Loucy (cell line): ENCODE measurements around the gene NRDE2.

Experiments used
- H2AFZ ChIP-seq: fragments of 200-600 bp; sonication (generic); 2 replicates; pipeline ENCODE4 v1.6.0; 2016; ENCODE audit warnings: antibody characterized with exemption, mild to moderate bottlenecking, low read length, moderate library complexity
- H3F3A ChIP-seq: fragments of 200-600 bp; 2 replicates; pipeline ENCODE4 v1.6.0; 2016; ENCODE audit warnings: antibody characterized with exemption, low read depth, mild to moderate bottlenecking
- H3K27me3 ChIP-seq: fragments of 200-600 bp; sonication (generic); 2 replicates; pipeline ENCODE4 v1.6.1; 2014; ENCODE audit warnings: low read length, mild to moderate bottlenecking; ENCODE audit not compliant: insufficient read depth, poor library complexity, severe bottlenecking
- H3K36me3 ChIP-seq: fragments of 200-600 bp; sonication (generic); 2 replicates; pipeline ENCODE4 v1.6.1; 2016; ENCODE audit warnings: low read length; ENCODE audit not compliant: insufficient read depth
- H3K4me1 ChIP-seq: fragments of 200-600 bp; sonication (generic); 2 replicates; pipeline ENCODE4 v1.5.1; 2014; ENCODE audit warnings: low read length, mild to moderate bottlenecking; ENCODE audit not compliant: insufficient read depth, poor library complexity, severe bottlenecking
- H3K4me2 ChIP-seq: fragments of 200-600 bp; sonication (generic); 2 replicates; pipeline ENCODE4 v1.6.0; 2014; ENCODE audit warnings: antibody characterized with exemption, low read length, low read depth, mild to moderate bottlenecking; ENCODE audit not compliant: poor library complexity, severe bottlenecking
- H3K4me3 ChIP-seq: fragments of 200-600 bp; sonication (generic); 2 replicates; pipeline ENCODE4 v1.5.1; 2014; ENCODE audit warnings: low read length, mild to moderate bottlenecking, mixed read lengths; ENCODE audit not compliant: poor library complexity, severe bottlenecking
- H3K79me2 ChIP-seq: fragments of 200-600 bp; sonication (generic); 2 replicates; pipeline ENCODE4 v1.6.1; 2014; ENCODE audit warnings: low read length; ENCODE audit not compliant: insufficient read depth
- H3K9ac ChIP-seq: fragments of 200-600 bp; sonication (generic); 2 replicates; pipeline ENCODE4 v1.6.0; 2014; ENCODE audit warnings: mild to moderate bottlenecking, low read depth, low read length, moderate library complexity; ENCODE audit not compliant: poor library complexity, severe bottlenecking
- H3K9me2 ChIP-seq: fragments of 200-600 bp; sonication (generic); replicated peaks from 2 replicates; pipeline ENCODE4 v1.6.1; 2016; ENCODE audit warnings: low read depth, low read length, mixed read lengths
- H3K9me3 ChIP-seq: fragments of 200-600 bp; sonication (generic); 2 replicates; pipeline ENCODE4 v1.6.1; 2014; ENCODE audit warnings: mild to moderate bottlenecking, antibody characterized with exemption, low read length, low read depth; ENCODE audit not compliant: insufficient read depth
- H4K20me1 ChIP-seq: fragments of 200-600 bp; sonication (generic); 2 replicates; pipeline ENCODE4 v1.6.0; 2014; ENCODE audit warnings: antibody characterized with exemption, low read length, mild to moderate bottlenecking; ENCODE audit not compliant: insufficient read depth, poor library complexity, severe bottlenecking
- CTCF ChIP-seq: fragments of 200-600 bp; sonication (generic); conservative IDR thresholded peaks from 2 replicates; pipeline ENCODE4 v1.5.1; 2014; ENCODE audit warnings: mild to moderate bottlenecking, antibody characterized with exemption, low read length
- EZH2phosphoT487 ChIP-seq: fragments of 200-600 bp; IDR thresholded peaks from 2 replicates; pipeline ENCODE4 v1.6.1; 2018; ENCODE audit warnings: antibody characterized with exemption, mild to moderate bottlenecking, moderate library complexity, borderline replicate concordance

The NRDE2 gene

DNA sequence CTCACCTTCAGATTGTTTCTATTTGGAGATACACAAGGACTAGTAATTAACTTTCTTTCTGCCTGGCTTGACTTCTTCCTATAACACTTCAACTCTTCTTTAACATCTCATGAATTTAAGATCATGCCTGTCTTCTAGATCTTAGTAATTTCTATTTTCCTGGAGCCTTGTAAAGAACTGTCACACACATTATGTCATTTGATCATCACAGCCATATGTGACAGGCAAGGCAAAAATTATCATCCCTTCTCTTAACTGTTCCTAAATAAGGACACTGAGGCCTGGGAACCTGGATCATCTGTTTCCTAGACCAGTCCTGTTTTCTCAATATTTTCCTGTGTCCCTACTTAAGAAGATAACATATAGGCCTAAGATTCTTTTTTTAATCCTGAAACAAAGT lies 27.2 kb downstream of the NRDE2 start:
- Histone ChIP-seq H3K4me1 (no peaks in the 10 kb centered on the region), H3K79me2 (no peaks in the 10 kb centered on the region), H3K27me3 (no peaks in the 10 kb centered on the region), H4K20me1 (no peaks in the 10 kb centered on the region), H3K4me2 (no peak overlapping the region), H3K9me2 (no peaks in the 10 kb centered on the region), H3F3A (peaks cover 3% of the 10 kb centered on the region; the same call in 1 of the 2 replicates), H3K9ac (no peak overlapping the region), H2AFZ (no peak overlapping the region), H3K36me3 (peaks cover 62% of the 10 kb centered on the region), H3K4me3 (no peak overlapping the region), H3K9me3 (no peaks in the 10 kb centered on the region)
- TF ChIP-seq EZH2phosphoT487 (no peak), CTCF (no peak)

GRCh38 chr14:90303473-90303872 lies 28.3 kb downstream of the NRDE2 start:
- Histone ChIP-seq H3K79me2 (no peaks in the 10 kb centered on the region), H3K9me2 (no peaks in the 10 kb centered on the region), H3K4me3 (no peak overlapping the region), H3K27me3 (no peaks in the 10 kb centered on the region), H2AFZ (no peak overlapping the region), H3K9ac (no peak overlapping the region), H3K9me3 (no peaks in the 10 kb centered on the region), H3K36me3 (peaks cover 64% of the 10 kb centered on the region), H3K4me2 (no peak overlapping the region), H3F3A (peaks cover 3% of the 10 kb centered on the region; the same call in 1 of the 2 replicates), H4K20me1 (no peaks in the 10 kb centered on the region), H3K4me1 (no peaks in the 10 kb centered on the region)
- TF ChIP-seq EZH2phosphoT487 (no peak), CTCF (no peak)

DNA sequence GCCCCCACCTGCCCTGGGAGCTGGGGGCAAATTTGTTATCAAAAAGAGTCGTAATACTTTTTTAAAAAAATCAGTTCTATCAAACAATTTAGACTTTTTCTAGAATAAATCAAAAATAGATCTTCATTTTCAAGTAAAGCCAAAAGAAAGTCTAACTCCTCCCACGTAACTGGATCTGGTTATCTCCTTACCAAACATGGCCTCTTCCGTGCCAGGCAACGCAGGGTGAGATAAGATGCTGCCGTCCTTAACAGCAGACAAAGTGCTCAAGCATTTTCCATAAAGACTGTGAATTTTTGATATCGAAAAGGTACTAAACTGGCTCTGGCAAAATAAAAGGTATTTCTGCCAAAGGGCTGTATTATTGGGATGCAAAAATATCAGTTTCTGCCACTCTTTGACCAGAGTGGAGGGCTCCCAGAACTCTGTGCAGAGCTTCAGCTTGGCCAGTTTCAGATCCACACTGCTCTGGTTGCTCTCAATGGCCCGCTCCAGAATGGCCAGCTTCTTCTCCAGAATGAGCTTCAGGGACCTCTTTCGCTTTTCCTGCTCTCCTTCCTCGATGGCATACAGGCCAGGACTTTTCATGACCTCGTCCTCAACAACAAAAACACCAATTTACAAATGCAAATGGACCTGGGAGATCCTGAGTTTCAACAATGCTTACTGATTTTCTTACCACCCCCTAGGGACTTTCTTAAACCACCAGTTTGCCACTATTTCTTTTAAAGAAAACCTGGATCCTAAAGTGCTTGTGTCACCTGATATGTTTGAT lies 29.0 kb downstream of the NRDE2 start:
- H3K27me3 ChIP-seq, result no peaks in the 10 kb centered on the region
- H3K79me2 ChIP-seq, result no peaks in the 10 kb centered on the region
- no peaks in the 10 kb centered on the region for H3K4me1 ChIP-seq
- no peak overlapping the region for H3K9ac ChIP-seq
- H3K4me2 ChIP-seq, result no peak overlapping the region
- H3K9me2 ChIP-seq, result no peaks in the 10 kb centered on the region
- no peak overlapping the region for H3K4me3 ChIP-seq
- TF ChIP-seq CTCF (no peak), EZH2phosphoT487 (no peak)
- no peaks in the 10 kb centered on the region for H3K9me3 ChIP-seq
- no peaks in the 10 kb centered on the region for H4K20me1 ChIP-seq
- peaks cover 3% of the 10 kb centered on the region; the same call in 1 of the 2 replicates for H3F3A ChIP-seq
- peaks cover 62% of the 10 kb centered on the region for H3K36me3 ChIP-seq
- H2AFZ ChIP-seq, result no peak overlapping the region
